Cardiac fibroblast (primary cell): ENCODE data around the gene MMRN2.
"Not testable (repeated sequence)": the region's sequence is repeated elsewhere in the genome, so short reads cannot be mapped to it uniquely, and the experiment has no call there.

Source experiments
- DNase-seq, 2 donors: peaks; one replicate each; pipeline versions ENCODE4 v3.0.0 to v3.0.0-alpha.2; 2010; ENCODE audit warnings: low read depth in 2 of 2
- H3K4me3 ChIP-seq, 2 donors: replicated peaks in 1 of 2; 1 replicate in 1 of 2; 2 replicates in 1 of 2; pipeline ENCODE4 v1.5.1; 2011; ENCODE audit warnings: low read depth in 2 of 2, low read length in 2 of 2, mild to moderate bottlenecking in 2 of 2, moderate library complexity in 1 of 2
- TF ChIP-seq, protein P1 (sequence below): IDR thresholded peaks from one replicate; pipeline ENCODE4 v1.5.1; 2011; ENCODE audit warnings: low read depth, mild to moderate bottlenecking, low read length, inconsistent platforms

The MMRN2 gene

DNA sequence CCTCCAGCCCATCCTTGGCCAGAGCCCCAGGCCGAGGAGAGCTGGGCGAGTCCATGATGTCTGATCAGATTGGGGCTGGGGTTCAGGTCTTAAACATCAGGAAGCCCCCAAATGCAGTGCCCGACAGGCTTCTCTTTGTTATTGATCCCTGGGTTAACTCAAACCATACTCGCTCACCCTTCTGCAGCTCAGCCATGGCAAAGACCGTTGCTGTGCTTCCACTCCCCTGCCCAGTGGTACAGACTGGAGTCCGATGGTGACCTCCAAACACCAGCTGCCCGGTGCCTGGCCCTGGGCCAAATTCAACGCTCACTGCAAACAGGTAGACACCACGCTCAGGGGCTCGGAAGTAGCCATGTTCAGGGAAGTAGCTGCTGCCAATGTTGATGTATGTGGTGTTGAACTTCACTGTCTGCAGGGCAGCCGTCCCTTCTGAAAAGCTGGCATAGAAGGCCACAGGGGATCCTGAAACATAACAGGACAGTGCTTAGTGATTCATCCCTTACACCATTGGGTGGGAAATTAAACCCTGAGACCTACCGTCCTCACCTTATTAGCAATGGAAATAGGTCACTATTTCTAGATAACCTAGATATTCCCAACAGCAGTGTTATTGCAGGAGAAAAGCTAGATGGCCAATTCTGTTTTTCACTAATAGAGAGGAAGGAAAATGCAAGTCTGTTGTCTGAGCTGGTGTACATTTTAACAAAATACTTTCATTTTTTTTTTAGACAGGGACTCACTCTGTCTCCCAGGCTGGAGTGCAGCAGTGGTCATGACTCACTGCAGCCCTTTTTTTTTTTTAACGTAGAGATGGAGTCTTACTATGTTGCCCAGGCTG is 20.5 kb downstream of the MMRN2 start:
- TF ChIP-seq, protein P1, sequence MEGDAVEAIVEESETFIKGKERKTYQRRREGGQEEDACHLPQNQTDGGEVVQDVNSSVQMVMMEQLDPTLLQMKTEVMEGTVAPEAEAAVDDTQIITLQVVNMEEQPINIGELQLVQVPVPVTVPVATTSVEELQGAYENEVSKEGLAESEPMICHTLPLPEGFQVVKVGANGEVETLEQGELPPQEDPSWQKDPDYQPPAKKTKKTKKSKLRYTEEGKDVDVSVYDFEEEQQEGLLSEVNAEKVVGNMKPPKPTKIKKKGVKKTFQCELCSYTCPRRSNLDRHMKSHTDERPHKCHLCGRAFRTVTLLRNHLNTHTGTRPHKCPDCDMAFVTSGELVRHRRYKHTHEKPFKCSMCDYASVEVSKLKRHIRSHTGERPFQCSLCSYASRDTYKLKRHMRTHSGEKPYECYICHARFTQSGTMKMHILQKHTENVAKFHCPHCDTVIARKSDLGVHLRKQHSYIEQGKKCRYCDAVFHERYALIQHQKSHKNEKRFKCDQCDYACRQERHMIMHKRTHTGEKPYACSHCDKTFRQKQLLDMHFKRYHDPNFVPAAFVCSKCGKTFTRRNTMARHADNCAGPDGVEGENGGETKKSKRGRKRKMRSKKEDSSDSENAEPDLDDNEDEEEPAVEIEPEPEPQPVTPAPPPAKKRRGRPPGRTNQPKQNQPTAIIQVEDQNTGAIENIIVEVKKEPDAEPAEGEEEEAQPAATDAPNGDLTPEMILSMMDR, result no peak

DNA sequence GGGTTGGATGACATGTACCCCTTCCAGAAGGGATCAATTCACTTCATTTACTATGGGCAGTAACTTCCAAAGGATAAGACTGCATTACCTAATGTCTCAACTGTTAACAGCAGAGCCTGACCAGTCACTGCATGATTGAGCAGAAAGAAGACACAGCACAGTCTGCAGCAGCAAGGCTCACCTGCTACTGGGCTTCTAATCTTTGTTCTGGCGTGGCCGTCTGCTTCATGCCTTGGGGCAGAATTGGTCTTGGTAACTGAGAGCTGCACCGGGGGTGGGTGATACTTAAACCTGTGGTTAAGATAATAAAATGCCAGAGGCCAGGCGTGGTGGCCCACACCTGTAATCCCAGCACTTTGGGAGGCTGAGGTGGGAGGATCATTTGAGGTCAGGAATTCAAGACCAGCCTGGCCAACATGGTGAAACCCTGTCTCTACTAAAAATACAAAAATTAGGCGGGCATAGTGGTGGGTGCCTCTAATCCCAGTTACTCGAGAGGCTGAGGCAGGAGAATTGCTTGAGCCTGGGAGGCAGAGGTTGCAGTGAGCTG is 23.2 kb downstream of the MMRN2 start:
- DNase-seq, H3K4me3 ChIP-seq: not testable (repeated sequence)

More for the DNA sequence above, 20.5 kb downstream of the MMRN2 start:
- DNase-seq, result peak; percentile 48 to 64
- no peak overlapping the region for H3K4me3 ChIP-seq

DNA sequence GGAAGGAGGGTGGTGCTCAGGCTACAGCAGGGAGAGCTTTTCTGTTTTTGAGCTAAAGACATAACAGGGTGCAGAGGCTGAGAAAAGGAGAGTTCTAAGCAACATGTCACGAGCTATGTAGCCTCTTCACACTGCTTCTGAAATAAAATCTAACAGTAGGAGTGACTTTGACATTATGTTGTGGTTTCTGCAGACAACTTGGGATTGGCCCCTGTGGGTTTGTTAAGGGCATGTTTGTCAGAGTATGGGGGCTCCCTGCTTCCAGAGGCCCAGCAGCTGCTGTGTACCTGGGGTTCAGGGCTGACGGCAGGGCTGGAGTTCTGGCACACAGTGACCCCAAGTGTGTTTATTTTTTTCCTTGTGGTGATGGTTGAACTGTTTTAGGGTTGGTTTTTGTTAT is 24.7 kb downstream of the MMRN2 start:
- no peak for DNase-seq
- H3K4me3 ChIP-seq, result no peak overlapping the region
- TF ChIP-seq, protein P1, result no peak

DNA sequence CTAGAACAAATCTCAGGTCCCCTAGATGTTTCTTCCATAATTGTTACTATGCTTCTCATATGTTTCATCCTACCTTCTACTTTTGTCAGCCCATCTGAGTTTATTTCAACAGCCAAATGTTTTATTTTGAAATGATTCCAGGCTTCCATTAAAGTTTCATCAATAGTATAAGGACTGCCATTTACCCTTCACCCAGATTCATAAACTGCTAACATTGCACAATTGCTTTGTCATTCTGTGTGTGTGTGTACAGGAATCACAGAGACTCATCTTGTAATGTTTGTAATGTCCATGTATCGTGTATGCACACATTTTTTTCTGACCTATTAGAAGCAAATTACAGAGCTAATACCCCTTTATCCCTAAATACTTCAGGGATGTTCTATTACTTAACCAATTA is 25.5 kb downstream of the MMRN2 start:
- no peak overlapping the region for H3K4me3 ChIP-seq
- TF ChIP-seq, protein P1, result no peak
- DNase-seq, result peak; percentile 71 to 73

DNA sequence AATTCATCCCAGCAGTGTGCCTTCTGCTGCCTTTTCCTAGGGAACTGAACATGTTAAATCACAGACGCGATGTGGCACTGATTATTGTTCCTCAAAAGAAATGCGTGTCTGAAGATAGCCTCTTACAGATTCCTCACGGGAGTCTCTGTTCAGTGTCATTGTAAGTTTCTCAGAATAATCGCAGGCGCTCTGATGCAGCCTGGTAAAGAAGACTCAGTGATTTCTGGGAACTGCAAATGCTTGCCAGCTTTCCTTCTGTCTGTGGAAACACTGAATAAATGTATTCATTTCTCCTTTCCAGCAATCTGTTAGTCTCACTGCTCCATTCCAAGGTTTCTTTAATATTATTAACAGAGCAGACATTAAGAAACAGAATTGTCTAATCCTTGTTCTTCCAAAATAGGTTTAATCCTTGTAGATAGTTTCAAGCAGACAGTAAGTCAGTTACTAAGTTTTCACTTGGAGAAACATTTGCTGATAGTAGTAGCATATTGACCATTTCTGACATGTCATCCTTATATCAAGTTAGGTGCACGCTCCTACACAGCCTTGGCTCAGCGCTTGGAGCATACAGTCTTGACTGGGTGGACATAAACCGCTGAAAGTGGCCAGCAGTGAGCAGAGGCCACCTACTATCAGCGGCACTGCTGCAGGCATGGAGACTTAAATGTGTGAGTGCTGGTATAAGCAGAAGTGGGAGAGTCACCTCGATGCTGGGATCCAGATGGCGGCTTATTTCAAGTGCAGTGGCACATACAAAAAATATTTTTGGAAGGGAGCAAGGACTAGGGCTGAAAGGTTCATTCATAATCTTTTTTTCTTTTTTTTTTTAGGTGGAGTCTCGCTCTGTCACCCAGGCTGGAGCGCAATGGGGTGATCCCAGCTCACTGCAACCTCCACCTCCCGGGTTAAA is 27.7 kb downstream of the MMRN2 start:
- no peak for DNase-seq
- TF ChIP-seq, protein P1, result no peak
- no peak overlapping the region for H3K4me3 ChIP-seq

DNA sequence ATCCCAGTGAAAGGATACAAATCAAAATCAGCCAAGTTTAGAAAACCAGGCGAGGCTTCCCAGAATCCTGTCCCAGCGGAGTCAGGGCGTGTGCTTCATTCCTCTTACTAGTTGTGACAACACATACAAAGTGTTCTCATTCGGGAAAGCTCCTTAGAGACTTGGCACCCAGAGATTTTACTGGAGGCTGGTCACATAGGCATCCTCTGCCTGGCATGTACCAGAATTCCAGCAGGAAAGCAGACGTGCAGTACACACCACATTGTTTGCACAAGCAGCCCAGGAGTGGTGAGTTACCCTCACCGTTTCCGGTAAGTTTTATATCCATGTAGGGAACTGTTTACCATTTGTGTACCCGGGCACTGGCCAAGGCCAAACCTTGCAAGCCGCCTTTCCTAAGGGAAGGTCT is 34.9 kb downstream of the MMRN2 start:
- TF ChIP-seq, protein P1, result no peak
- H3K4me3 ChIP-seq, result no peak overlapping the region
- no peak for DNase-seq
